Right lobe of liver (tissue), 6 donors: Measurements from ENCODE around the gene VPS54. TPM values are rescaled to one million over a fixed set of nuclear protein-coding genes. Genes with fewer than 3 reads are reported as not detected.

Source experiments
- ATAC-seq, 4 donors: fragments of 200-7000 bp; cut with Tn5 transposase; one replicate each; pipeline ENCODE4 v1.9.1; 2020; ENCODE audit warnings: mild to moderate bottlenecking in 4 of 4, moderate library complexity in 4 of 4
- DNase-seq, 3 donors: peaks; one replicate each; pipeline ENCODE4 v3.0.0-alpha.2; 2020
- H3K27ac ChIP-seq, 3 donors: fragments of 200-600 bp; one replicate each; pipeline ENCODE4 v1.8.0; 2022
- H3K27me3 ChIP-seq, 2 donors: fragments of 200-600 bp; one replicate each; pipeline ENCODE4 v1.8.0; 2022
- H3K36me3 ChIP-seq, 4 donors: fragments of 200-600 bp; sonication (generic) in 1 of 4; one replicate each; pipeline versions ENCODE4 v1.5.1 to v1.8.0; 2017 to 2022; ENCODE audit warnings: control low read depth in 1 of 4
- H3K4me1 ChIP-seq, 4 donors: fragments of 200-600 bp; sonication (generic) in 1 of 4; one replicate each; pipeline versions ENCODE4 v1.5.1 to v1.8.0; 2017 to 2022; ENCODE audit warnings: control low read depth in 1 of 4
- H3K4me3 ChIP-seq, 3 donors: fragments of 200-600 bp; one replicate each; pipeline ENCODE4 v1.8.0; 2022
- H3K9me3 ChIP-seq, 4 donors: fragments of 200-600 bp; sonication (generic) in 1 of 4; one replicate each; pipeline versions ENCODE4 v1.5.1 to v1.8.0; 2017 to 2022; ENCODE audit warnings: control low read depth in 1 of 4
- POLR2A ChIP-seq: fragments of 450-650 bp; IDR thresholded peaks from one replicate; pipeline ENCODE4 v1.6.1; 2017; ENCODE audit warnings: antibody characterized with exemption, mild to moderate bottlenecking
- WGBS: methylation state at CpG from one replicate; pipeline ENCODE4 v1.1.6; 2018; ENCODE audit warnings: low coverage, low lambda C conversion rate; ENCODE audit not compliant: insufficient coverage; ENCODE audit errors: missing lambda C conversion rate; 5-methylcytosine and 5-hydroxymethylcytosine counted together
- intact Hi-C, 2 donors: fragments of 100-400 bp; cut with DNase I; formaldehyde crosslinking; loops; one replicate each; pipeline versions ENCODE4 v1.11.2 to v1.14.1; 2022
- total RNA-seq, 6 experiments: library from RNA; depleted of rRNA in 2 of 6; stranded (reverse); fragments of >200 nt in 2 of 6; fragmentation: NEBNext Ultra II Directional in 3 of 6; extraction: Animal tissue kit (Norgen Biotek cat#: 25700) in 3 of 6; gene quantifications; one replicate each; pipeline versions ENCODE4 v1.1.0 to v1.2.4, GENCODE V29; 2016 to 2023
- TF ChIP-seq, protein P1 (sequence below), 4 donors: fragments of 200-600 bp in 3 of 4; fragments of 450-650 bp in 1 of 4; IDR thresholded peaks; one replicate each; pipeline versions ENCODE4 v1.5.1 to v1.8.0; 2016 to 2022; ENCODE audit warnings: antibody characterized with exemption in 4 of 4, mild to moderate bottlenecking in 2 of 4
- donor health status: DM: no; HTN: yes; CAD: no.
- donor health status: DM: no; HTN: no; CAD: no.
- donor health status: DM: no; HTN: no; CAD: no.
- donor health status: DM: no; HTN: yes; CAD: no.
- donor health status: DM: no; HTN: yes; CAD: no.

VPS54 gene
- total RNA-seq, 6 experiments from 2014 or later = 11.6 to 12.5 (median 12.2) TPM

DNA sequence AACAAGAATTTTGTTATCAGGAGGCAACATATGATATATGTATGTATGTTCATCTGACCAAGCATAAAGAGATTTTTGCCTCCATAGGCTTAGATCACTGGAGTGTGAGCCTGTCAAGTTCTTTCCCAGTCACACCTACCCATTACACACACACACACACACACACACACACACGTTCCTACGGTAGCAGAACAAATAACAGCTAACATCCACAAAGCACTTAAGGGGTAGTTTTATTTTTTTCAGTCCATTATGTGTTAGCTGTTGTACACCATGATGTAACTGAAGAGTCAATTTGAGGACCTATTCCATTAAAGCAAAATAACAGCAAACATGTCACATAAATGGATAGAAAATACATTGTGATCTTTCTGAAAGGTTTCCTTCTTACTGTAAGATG, 138.0 kb downstream of the VPS54 start:
- ATAC-seq (peak in 2 of 4 donors; percentile 5 to 21), DNase-seq (no peak)
- TF ChIP-seq, protein P1, sequence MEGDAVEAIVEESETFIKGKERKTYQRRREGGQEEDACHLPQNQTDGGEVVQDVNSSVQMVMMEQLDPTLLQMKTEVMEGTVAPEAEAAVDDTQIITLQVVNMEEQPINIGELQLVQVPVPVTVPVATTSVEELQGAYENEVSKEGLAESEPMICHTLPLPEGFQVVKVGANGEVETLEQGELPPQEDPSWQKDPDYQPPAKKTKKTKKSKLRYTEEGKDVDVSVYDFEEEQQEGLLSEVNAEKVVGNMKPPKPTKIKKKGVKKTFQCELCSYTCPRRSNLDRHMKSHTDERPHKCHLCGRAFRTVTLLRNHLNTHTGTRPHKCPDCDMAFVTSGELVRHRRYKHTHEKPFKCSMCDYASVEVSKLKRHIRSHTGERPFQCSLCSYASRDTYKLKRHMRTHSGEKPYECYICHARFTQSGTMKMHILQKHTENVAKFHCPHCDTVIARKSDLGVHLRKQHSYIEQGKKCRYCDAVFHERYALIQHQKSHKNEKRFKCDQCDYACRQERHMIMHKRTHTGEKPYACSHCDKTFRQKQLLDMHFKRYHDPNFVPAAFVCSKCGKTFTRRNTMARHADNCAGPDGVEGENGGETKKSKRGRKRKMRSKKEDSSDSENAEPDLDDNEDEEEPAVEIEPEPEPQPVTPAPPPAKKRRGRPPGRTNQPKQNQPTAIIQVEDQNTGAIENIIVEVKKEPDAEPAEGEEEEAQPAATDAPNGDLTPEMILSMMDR (IDR thresholded peaks at IDR 0.05) = no peak
- TF ChIP-seq POLR2A = no peak
- Histone ChIP-seq H3K27ac (no peak overlapping the region), H3K9me3 (no peaks in the 10 kb centered on the region), H3K36me3 (peaks cover 3 to 87% (median 37%) of the 10 kb centered on the region in 4 donors), H3K27me3 (no peaks in the 10 kb centered on the region), H3K4me1 (peaks cover 0 to 6% (median 2%) of the 10 kb centered on the region in 4 donors), H3K4me3 (no peak overlapping the region)
- WGBS = 57% methylated on average over 2 of the region's 2 CpGs
- intact Hi-C loops = loop anchor here in 1 of 2 donors (10.0 kb wide), 1 partner anchor 186 kb away; no protein-coding TSS in a partner anchor

GRCh38 chr2:63880625-63881024, 138.6 kb downstream of the VPS54 start:
- ATAC-seq (peak in 1 of 4 donors; percentile 13), DNase-seq (no peak)
- 71% methylated on average over 1 of the region's 4 CpGs for WGBS
- intact Hi-C loops = loop anchor here in 1 of 2 donors (10.0 kb wide), 1 partner anchor 186 kb away; no protein-coding TSS in a partner anchor
- Histone ChIP-seq H3K4me1 (peaks cover 0 to 6% (median 2%) of the 10 kb centered on the region in 4 donors), H3K27ac (no peak overlapping the region), H3K9me3 (no peaks in the 10 kb centered on the region), H3K27me3 (no peaks in the 10 kb centered on the region), H3K4me3 (no peak overlapping the region), H3K36me3 (peaks cover under 1 to 84% (median 34%) of the 10 kb centered on the region in 4 donors)
- no peak for TF ChIP-seq POLR2A
- TF ChIP-seq, protein P1 (IDR thresholded peaks at IDR 0.05) = no peak

DNA sequence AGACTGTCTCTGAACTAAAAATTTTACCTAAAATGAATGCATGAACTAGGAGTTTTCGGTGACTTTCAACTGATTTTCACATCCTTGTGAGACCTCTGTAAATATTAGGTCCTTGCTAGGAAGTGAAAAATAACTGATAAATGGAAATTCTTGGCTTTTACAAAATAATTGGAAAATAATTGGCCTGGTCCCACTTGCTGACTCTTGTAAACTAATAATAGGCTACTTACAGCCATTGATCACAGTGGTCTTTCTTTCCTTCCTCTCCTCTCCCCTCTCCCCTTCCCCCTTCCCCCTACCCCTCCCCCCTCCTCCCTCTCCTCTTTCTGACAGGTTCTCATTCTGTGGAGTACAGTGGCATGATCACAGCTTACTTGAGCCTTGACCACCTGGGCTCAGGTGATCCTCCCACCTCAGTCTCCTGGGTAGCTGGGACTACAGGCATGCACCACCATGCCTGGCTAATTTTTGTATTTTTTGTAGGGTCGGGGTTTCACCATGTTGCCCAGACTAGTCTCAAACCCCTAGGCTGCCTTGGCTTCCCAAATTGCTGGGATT, 139.3 kb downstream of the VPS54 start:
- H3K4me3 ChIP-seq = no peak overlapping the region
- TF ChIP-seq, protein P1 (IDR thresholded peaks at IDR 0.05) = no peak
- TF ChIP-seq POLR2A = no peak
- intact Hi-C loops = loop anchor here in 1 of 2 donors (10.0 kb wide), 1 partner anchor 185 kb away; no protein-coding TSS in a partner anchor
- no peak for DNase-seq
- H3K9me3 ChIP-seq = no peaks in the 10 kb centered on the region
- no peak for ATAC-seq
- no peaks in the 10 kb centered on the region for H3K27me3 ChIP-seq
- H3K4me1 ChIP-seq = peaks cover 0 to 6% (median 2%) of the 10 kb centered on the region in 4 donors
- peaks cover 0 to 84% (median 30%) of the 10 kb centered on the region in 4 donors for H3K36me3 ChIP-seq
- 100% methylated on average over 2 of the region's 2 CpGs for WGBS
- H3K27ac ChIP-seq = no peak overlapping the region

DNA sequence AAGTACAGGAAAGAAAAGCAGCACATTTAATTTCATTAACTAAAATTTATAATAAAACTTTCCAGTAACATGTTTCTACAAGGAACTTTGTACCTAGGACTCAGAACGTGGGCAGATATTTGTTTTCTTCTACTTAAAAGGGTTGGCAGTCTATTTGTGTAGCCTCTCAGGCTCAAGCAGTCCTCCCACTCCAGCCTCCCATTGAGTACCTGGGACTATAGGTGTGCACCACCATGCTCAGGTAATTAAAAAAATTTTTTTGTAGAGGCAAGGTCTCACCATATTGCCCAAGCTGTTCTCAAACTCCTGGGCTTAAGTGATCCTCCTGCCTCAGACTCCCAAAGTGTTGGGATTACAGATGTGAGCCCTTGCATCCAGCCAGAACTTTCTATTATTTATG, 140.7 kb downstream of the VPS54 start:
- ATAC-seq (no peak), DNase-seq (no peak)
- Histone ChIP-seq H3K27me3 (no peaks in the 10 kb centered on the region), H3K4me3 (no peak overlapping the region), H3K4me1 (peaks cover 0 to 9% (median 3%) of the 10 kb centered on the region in 4 donors), H3K36me3 (peaks cover 4 to 79% (median 30%) of the 10 kb centered on the region in 4 donors), H3K27ac (no peak overlapping the region), H3K9me3 (no peaks in the 10 kb centered on the region)
- intact Hi-C loops = no loop called here
- TF ChIP-seq POLR2A = no peak
- 24% methylated on average over 1 of the region's 1 CpG for WGBS

DNA sequence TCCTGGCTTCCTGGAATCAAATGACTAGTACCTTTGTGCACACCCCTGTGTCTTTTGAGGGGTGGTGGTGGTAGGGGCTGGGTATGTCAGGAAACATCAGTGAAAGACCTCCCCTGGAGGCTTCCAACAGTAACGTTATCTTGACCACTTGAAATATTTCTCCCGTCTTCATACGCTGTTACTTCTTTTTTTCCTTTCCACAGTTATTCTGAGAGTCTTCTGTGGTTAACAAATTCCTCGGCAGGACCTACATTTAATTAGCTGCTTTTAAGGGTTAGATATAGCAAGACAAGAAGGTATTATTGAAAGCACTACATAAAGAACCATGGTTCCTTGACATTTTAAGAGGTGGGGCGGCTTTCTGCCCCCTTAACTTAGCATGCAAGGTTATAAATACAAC, 142.9 kb downstream of the VPS54 start:
- peaks cover 0 to 29% (median 8%) of the 10 kb centered on the region in 4 donors for H3K4me1 ChIP-seq
- ATAC-seq (no peak), DNase-seq (no peak)
- peaks cover 0 to 75% (median 22%) of the 10 kb centered on the region in 4 donors for H3K36me3 ChIP-seq
- intact Hi-C loops = no loop called here
- 77% methylated on average over 5 of the region's 5 CpGs for WGBS
- no peaks in the 10 kb centered on the region for H3K27me3 ChIP-seq
- no peaks in the 10 kb centered on the region for H3K9me3 ChIP-seq
- H3K27ac ChIP-seq = no peak overlapping the region
- no peak overlapping the region for H3K4me3 ChIP-seq
- TF ChIP-seq POLR2A = no peak
- TF ChIP-seq, protein P1 (IDR thresholded peaks at IDR 0.05) = no peak
